Measurements from ENCODE around the gene POU2F1.

The POU2F1 gene

GRCh38 chr1:167288390-167289074 lies 67.8 kb downstream of the POU2F1 start:
- Histone ChIP-seq H3K27ac (no peak overlapping the region), H3K4me3 (no peak overlapping the region)
- DNase-seq (ENCODE audit: low spot score): no peak
- TF ChIP-seq CTCF (IDR thresholded peaks at IDR 0.05): no peak

GRCh38 chr1:167289075-167289442 lies 68.4 kb downstream of the POU2F1 start:
- TF ChIP-seq CTCF (IDR thresholded peaks at IDR 0.05): no peak
- no peak for DNase-seq (ENCODE audit: low spot score)

GRCh38 chr1:167289966-167290365 lies 69.3 kb downstream of the POU2F1 start:
- no peak overlapping the region for H3K27ac ChIP-seq
- H3K4me3 ChIP-seq: no peak overlapping the region
- no peak for TF ChIP-seq CTCF (IDR thresholded peaks at IDR 0.05)
- no peak for DNase-seq (ENCODE audit: low spot score)

More at GRCh38 chr1:167289075-167289442, 68.4 kb downstream of the POU2F1 start:
- no peak overlapping the region for H3K4me3 ChIP-seq
- no peak overlapping the region for H3K27ac ChIP-seq

GRCh38 chr1:167291539-167292185 lies 71.0 kb downstream of the POU2F1 start:
- Histone ChIP-seq H3K27ac (no peak overlapping the region), H3K4me3 (no peak overlapping the region)
- DNase-seq (ENCODE audit: low spot score): no peak
- TF ChIP-seq CTCF (IDR thresholded peaks at IDR 0.05): no peak

- no peak for TF ChIP-seq CTCF (IDR thresholded peaks at IDR 0.05)
- H3K4me3 ChIP-seq: no peak overlapping the region
- H3K27ac ChIP-seq: no peak overlapping the region
- no peak for DNase-seq (ENCODE audit: low spot score)
Measured at GRCh38 chr1:167292216-167292615, 71.5 kb downstream of the POU2F1 start.

- H3K27ac ChIP-seq: no peak overlapping the region
- no peak for TF ChIP-seq CTCF (IDR thresholded peaks at IDR 0.05)
- no peak overlapping the region for H3K4me3 ChIP-seq
- no peak for DNase-seq (ENCODE audit: low spot score)
Measured at GRCh38 chr1:167293057-167293456, 72.4 kb downstream of the POU2F1 start.

- Histone ChIP-seq H3K27ac (no peak overlapping the region), H3K4me3 (no peak overlapping the region)
- TF ChIP-seq CTCF (IDR thresholded peaks at IDR 0.05): no peak
- no peak for DNase-seq (ENCODE audit: low spot score)
Measured at GRCh38 chr1:167294528-167294927, 73.8 kb downstream of the POU2F1 start.
